HG02852 (cell line): ENCODE measurements around the gene PHYKPL.
"Not testable (repeated sequence)": the region's sequence is repeated elsewhere in the genome, so short reads cannot be mapped to it uniquely, and the experiment has no call there.

Experiments
- ATAC-seq: cut with Tn5 transposase; IDR thresholded peaks from one replicate; pipeline ENCODE4 v1.9.1; 2021; ENCODE audit warnings: mild to moderate bottlenecking, moderate library complexity; ENCODE audit not compliant: unreplicated experiment

Gene PHYKPL

DNA sequence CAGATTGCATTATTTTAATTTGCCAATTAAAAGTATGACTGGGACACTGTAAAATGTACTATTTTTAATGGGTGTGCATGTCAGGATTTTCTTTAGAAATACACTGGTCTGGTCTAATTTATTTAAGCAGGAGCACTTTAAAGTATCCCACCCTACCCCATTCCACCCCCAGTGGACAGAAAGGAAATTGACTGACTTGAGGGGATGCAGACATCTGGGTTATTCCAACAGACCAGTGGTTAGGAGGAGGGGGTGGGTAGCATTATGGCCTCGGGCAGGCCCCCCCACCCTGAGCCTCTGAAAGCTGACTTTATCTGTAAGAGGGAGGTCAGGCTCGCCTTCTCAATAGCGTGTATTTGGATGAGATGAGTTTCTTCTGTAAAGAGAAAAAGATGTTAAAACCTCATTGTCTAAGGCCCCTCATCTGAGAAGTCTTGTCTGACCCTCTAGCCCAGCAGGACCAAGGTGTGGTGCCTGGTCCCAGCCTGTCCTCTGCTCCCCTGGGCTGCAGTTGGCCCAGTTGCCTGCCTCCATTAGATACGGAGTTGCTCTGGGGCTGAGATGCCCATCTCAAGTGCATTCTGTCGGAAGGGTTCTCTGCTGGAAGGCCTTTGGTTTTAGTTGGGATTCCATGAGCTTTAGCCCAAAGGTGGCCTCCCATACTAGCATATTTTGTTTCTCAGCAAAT, 23.9 kb downstream of the PHYKPL start:
- ATAC-seq, result no peak

DNA sequence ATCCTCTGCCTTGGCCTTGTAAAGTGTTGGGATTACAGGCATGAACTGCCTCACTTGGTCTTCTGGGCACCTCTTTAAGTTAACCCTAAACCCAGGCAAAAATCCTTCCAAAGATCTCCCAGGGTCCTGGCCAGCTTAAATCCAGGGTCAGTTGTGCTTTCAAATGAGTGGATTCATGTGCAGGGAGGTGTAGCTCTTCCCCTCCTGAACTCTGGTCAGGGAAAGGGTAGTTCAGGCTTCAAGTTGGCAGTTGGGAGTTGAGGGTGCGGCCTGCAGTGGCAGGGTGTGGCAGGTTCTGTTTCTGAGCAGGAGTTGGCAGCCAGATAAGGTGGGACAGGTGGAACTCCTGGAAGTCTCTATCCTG, 24.7 kb downstream of the PHYKPL start:
- ATAC-seq, result no peak

DNA sequence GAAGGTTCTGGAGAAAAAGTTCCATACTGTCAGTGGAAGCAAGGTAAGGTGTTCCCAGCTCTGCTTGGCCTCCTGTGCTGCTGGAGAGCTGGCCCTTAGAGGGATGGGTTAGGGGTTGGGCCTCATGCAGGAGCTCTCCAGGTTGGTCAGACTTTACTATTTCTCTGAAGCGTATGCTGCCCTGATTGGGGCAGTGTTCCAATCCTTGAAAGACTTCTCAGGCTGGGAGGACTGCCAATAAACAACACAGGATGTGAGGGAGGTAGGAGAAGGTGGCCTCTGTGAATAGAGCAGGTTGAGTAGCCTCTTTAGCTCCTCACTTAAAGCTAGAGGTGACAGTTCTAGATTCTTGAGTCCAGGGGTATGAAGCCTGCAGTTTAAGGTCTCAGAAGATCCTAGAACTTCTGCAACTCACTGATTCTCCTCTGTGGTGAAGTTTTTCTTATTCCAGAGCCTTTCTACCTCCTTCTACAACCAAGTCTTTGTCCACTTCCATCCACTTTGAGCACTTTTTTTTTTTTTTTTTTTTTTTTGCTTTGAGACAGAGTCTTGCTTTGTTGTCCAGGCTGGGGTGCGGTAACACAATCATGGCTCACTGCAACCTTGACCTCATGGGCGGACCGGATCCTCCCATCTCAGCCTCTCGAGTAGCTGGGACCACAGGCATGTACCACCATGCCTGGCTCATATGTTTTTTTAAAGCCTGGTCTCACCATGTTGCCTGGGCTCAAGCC, 25.3 kb downstream of the PHYKPL start:
- no peak for ATAC-seq

DNA sequence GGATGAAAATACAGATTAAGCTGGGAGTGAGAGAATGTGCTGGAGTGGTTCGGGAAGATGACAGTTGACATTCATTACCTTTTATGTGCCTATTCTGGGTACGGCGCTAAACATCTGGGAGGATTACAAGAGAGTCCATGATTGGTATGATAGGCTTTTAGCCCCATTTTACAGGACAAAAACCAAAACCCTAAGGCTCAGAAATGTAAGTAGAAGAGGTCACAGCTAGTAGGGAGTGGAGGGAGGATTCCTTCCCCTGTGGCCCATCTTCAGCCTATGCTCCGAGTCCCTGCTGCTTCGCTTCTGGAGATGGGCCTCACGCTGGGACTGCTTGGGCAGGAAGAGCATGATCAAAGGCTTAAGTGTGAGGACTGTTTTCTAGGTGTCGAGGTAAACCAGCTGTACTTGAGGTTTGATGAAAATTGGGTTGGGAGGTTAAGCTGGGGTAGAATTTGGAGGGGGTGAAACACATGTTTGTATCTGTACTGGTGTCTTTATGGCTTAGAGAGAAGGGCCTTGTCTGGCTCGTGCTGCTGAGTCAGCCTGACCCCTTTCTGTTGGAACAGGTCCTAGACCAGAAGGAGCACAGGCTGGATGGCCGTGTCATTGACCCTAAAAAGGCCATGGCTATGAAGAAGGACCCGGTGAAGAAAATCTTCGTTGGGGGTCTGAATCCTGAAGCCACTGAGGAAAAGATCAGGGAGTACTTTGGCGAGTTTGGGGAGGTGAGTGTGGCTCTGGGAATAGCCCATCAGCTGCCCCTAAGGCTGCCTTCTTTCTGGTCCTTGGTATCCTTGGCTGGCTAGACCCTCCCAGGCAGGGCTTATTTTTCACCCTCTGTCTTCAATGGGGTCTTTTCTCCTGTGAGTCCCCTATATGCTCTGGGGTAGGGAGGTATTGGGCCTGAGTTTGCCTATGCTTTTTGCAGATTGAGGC, 26.2 kb downstream of the PHYKPL start:
- no peak for ATAC-seq

DNA sequence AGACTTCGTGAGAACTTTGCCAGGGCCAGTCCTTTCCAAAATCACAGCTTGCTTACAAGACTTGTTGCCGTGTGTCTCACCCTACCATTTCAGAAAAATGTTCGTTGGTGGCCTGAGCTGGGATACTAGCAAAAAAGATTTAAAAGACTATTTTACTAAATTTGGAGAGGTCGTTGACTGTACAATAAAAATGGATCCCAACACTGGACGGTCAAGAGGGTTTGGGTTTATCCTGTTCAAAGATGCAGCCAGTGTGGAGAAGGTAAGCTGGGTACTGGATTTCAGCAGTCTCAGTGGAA, 26.9 kb downstream of the PHYKPL start:
- no peak for ATAC-seq

DNA sequence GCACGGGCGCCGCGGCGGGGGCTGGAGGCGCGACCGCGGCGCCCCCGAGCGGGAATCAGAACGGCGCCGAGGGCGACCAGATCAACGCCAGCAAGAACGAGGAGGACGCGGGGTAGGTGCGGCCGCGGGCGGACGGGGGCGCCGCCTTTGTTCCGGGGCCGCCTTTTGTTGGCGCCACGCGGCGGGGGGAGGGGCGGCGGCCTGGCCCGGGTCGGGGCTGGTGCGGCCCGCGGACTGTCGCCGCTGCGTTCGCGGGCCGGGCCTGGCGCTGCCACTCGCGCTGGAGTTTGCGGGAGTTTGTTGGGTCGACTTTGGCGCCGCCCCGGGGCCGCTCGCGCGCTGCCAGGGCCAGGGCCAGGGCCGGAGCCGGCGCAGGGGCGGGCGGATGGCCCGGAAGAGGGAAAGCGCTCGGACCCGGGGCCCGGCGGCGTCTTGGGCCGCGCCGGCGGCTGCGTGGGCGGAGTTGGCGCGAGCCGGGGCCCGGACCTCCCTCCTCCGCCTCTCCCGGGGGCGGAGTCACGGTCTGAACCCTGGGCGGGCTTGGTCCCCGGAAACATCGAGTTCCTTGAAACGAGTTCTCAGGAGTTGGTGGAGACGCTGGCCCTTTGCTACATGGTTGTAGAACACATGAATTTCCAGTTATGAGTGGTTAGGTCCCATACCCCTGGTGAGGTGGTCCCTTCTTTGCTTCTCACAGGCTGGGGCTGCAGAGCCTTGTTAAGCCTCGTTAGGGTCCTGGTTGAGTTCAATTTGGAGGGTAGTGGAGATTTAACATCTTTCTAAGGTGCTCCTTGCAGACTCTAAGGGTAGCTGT, 27.5 kb downstream of the PHYKPL start:
- ATAC-seq, result peak; percentile 55

DNA sequence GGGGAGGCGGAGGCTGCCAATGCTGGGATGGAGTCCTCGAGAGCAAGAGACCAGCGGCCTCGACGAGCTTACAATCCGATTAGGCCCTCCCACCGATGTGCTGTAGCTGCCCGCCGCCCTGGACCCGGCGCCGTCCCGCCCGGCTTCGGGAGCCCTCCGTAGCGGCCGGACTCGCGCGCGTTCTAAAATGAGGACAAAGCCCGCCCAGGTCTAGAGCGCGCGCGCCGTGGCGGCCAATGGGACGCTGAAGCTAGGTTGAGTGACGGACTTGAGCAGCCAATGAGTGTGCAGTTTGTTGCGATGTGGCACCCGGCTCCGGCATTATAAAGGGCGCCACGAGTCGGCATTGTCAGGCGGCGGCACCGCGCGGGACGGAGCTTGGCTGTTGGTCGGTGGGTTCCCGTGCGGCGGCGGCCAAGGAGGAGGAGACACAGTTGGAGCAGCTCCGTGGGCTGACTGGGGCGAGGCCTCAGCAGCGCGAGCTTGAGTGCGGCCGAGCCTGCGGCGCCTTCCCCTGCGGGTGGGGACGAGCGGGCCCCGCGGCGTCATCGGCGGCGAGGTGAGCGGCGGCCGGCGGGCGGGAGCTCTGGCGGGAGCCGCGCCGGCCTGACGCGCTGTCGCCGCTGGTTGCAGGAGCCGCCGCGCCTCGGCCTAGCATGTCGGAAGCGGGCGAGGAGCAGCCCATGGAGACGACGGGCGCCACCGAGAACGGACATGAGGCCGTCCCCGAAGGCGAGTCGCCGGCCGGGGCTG, 28.2 kb downstream of the PHYKPL start, which contains the start of gene HNRNPAB:
Gene HNRNPAB, plus strand, starts transcription at position 352 of the 753 bp plus-strand sequence. Its CDS starts 305 bp downstream, at position 657.
- peak; percentile 77 for ATAC-seq

DNA sequence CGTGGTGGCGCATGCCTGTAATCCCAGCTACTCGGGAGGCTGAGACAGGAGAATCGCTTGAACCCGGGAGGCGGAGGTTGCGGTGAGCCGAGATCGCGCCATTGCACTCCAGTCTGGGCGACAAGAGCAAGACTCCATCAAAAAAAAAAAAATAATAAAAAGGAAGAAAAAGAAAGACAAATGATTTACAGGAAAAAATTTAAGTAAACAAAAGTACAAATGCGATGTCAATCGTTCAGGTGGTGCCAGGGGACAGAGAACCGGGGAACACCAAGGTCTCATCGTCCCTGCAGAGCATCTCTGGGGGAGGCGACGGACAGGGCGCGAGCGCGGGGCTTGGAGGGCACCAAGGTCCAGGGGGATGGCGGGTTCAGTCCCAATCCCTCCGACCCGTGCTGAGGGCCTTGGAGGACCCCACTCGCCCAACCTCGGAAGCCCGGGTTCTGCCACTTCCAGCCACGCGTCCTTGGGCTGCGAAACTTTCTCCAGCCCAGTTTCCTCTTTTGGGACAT, 28.9 kb downstream of the PHYKPL start:
- ATAC-seq, result no peak

DNA sequence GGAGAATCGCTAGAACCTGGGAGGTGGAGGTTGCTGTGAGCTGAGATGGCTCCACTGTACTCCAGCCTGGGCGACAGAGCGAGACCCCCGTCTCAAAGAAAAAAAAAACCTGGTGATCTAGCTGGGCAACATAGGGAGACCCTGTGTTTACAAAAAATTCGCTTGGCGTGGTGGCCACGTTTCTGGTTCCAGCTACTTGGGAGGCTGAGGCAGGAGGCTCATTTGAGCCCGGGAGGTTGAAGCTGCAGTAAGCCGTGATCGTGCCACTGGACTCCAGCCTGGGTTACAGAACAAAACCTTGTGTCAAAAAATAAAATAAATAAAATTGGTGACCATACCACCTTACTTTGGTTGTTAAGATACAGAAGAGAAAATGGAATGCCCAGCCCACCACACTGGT, 30.1 kb downstream of the PHYKPL start:
- no peak for ATAC-seq

DNA sequence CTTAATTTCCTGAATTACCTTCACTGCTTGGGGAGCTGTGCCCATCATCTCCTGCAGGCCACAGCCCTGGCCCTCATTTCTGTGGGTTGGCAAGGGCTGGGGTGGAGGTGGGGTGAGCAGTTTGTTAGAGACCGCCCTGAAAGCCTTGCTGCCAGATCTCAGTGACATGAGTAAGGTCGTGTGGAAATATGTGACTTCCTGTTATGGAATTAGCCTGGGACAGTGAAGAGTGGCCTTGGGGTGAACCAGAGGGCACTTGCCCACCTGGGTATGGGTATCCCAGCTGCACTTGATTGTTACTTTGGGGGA, 30.7 kb downstream of the PHYKPL start:
- ATAC-seq, result no peak

DNA sequence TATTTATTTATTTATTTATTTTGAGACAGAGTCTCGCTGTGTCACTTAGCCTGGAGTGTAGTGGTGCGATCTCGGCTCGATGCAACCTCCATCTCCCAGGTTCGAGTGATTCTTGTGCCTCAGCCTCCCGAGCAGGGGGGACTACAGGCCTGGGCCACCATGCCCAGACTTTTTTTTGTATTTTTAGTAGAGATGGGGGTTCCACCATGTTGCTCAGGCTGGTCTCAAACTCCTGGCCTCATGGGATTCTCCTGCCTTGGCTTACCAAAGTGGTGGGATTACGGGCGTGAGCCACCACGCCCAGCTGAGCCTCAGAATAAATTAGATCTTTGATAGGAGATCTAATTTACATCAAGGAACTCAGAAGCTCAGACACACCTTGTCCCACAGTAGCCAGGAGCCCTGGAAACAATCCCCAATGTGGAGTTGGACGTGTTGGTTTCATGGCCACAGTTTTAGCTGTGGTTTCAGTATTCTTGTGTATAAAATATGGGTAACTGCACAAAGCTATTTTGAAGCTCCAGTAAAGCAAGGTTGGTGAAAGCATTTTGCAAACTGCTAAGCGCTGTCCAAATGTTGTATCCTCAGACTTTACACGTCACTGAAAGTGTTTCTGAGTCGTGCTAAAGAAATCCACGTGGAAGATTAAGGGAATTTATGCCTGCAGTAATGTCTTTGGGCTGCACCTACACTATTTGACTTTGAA, 31.2 kb downstream of the PHYKPL start:
- no peak for ATAC-seq

DNA sequence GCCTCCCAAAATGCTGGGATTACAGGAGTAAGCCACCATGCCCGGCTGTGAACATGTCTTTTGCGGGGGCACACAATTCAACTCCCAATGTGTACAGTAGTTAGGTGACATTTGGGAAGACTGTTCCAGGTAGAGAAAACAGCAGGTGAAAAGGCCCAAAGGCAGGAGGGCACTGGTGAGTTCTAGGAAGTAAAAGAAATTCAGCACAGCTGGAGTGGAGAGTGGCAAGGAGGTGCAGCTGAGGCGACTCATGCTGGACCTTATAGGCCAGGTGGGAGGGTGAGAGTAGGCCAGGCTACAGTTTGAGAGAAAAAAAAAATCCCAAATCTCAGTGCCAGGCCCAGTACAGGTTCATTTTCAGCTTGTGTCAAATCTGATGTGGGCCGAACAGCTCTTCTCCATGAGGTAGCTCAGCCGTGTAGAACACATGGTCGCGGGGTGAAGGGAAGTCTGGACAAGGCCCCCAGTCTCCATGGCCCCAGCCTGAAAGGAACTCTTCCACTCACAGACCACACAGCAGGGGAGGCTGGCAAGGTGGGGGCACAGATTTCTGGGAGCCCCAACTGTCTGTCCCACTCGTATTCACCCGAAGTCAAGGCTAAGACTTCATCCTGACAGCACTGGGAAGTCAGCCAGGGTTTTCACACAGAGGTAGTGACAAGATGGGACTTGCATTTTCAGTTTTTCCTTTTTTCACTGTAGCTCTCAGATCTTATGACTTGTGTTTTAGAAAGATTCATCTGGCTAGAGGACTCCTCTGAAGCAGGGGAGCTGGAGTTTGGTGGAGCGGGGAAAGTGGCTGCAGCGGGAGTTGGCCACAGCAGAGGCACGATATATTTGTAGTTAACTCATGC, 32.8 kb downstream of the PHYKPL start:
- no peak for ATAC-seq

DNA sequence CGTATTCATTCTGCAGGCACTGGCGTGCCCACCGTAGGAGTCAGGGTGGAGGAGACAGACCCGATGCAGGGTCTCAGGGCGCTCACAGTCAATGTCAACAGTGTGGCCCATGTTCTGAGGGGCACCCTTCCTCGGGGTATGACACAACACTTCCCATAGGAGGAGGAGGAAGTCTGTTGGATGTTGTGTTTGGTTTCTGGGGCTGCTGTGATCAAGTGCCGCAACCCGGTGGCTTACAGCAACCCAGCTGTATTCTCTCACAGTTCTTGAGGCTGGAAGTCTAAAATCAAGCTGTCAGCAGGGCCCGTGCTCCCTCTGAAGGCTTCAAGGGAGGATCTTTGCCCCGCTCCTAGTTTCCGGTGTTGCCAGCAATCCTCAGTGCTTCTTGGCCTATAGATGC, 33.9 kb downstream of the PHYKPL start:
- no peak for ATAC-seq

DNA sequence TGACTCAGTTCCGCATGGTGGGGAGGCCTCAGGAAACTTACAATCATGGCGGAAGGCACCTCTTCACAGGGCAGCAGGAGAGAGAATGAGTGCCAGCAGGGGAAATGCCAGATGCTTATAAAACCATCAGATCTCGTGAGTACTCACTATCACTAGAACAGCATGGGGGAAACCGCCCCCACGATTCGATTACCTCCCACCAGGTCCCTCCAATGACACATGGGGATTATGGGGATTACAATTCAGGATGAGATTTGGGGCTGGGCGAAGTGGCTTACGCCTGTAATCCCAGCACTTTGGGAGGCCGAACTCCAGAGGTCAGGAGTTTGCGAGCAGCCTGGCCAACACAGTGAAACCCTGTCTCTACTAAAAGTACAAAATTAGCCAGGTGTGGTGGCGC, 34.5 kb downstream of the PHYKPL start:
- not testable (repeated sequence) for ATAC-seq

DNA sequence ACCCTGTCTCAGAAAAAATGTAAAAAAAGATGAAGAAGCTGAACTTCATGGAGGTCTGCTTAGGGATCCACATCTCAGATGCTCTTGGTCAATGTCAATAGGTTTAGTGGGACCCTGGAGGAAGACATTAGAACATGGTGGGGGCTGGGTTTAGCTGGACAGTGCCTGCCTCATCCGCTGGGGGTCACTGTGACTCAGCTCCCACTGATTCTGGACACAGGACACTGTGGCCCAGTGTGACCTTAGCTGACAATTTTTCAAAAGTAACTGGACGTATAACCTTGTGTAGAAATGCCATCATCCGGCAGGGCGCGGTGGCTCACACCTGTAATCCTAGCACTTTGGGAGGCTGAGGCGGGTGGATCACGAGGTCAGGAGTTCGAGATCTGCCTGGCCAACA, 35.6 kb downstream of the PHYKPL start:
- no peak for ATAC-seq

DNA sequence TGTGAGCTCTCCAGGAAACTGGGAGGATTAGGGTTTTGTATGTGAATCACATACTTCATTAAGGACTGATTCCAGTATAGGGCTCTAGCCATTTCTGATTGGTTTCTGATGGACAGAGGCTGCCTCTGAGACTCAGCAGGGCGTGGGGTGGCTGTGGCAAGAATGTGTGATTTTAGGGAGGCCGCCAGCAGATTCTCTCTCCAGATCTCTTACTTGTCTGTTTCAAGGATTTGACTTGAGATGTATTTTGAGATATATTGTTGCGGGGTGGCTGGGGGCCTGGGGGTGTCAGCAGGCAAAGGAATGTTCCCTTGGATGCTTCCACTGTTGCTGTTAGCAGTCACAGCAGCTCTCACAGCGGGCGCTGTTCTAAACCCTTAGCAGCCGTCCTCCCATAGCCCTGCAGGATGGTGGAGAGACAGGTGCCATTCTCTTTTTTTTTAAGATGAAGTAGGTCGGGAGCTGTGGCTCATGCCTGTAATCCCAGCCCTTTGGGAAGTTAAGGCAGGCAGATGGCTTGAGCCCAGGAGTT, 36.3 kb downstream of the PHYKPL start:
- no peak for ATAC-seq

DNA sequence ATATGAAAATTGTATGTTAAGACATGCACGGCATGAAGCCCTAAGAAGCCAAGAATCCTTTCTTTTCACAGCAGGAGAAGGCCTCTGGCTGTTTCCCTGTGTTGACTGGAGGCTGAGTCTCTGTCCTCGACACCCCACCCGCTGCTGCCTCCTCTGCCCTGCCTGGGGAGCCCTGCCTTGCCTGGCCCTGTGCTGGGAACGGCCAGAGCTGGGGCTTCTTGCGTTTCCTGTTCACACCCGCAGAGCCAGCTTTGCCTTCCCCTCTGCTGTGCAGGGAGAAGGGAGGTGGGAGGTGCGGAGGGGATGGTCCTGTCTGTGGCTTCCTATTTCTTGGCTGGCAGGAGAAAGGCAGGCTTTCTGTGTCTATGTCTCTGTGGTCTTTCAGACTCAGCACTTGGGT, 38.6 kb downstream of the PHYKPL start:
- ATAC-seq, result no peak

DNA sequence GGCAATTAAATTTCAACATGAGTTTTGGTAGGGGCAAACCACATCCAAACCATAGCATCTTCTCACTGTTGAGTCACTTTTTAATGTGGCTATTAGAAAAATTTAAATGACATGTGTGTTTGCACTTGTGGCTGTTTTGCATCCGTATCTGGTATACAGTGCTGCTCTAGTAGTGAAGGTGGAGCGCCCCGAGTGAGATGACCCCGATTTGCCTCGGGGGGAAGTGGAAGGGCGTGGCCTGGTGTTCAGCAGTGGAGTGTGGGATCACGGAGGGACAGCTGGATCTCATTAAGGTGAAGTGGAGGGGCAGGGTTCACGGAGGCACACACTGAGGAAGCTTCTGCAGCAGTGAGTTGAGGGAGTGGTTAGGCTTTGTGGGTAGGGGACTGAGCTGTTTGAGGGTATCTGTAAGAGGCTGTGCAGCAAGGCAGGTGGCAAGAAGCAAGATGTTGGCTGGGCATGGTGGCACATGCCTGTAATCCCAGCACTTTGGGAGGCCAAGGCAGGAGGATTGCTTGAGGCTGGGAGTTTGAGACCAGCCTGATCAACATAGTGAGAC, 39.3 kb downstream of the PHYKPL start:
- ATAC-seq, result no peak
